CD4-positive, alpha-beta T cell (primary cell): ENCODE data around the gene TFEC. TPM values are rescaled to one million over a fixed set of nuclear protein-coding genes. Genes with fewer than 3 reads are reported as not detected.

Source experiments
- ATAC-seq: fragments of 200-7000 bp; cut with Tn5 transposase; one replicate; pipeline ENCODE4 v1.10.0; 2022; ENCODE audit warnings: mild to moderate bottlenecking; ENCODE audit not compliant: poor library complexity
- CTCF ChIA-PET: fragments of 350-600 bp; sonication (Branson Sonifier 250); formaldehyde crosslinking; loops from one replicate; lab custom pipeline; 2021; ENCODE audit warnings: antibody characterized with exemption, inconsistent platforms; lab: Charles Lee
- POLR2A ChIA-PET: fragments of 350-600 bp; sonication (Branson Sonifier 250); formaldehyde crosslinking; loops from one replicate; lab custom pipeline; 2021; ENCODE audit warnings: antibody characterized with exemption, inconsistent platforms; lab: Charles Lee
- DNase-seq, 14 experiments: peaks; one replicate each; pipeline ENCODE4 v3.0.0-alpha.2; 2013 to 2020; ENCODE audit warnings: mixed read lengths in 2 of 14
- H3K27ac ChIP-seq, 2 donors: one replicate each; pipeline versions ENCODE4 v1.5.1 to v1.7.0; 2013; ENCODE audit warnings: low read length in 2 of 2, low read depth in 1 of 2, mild to moderate bottlenecking in 1 of 2
- H3K27me3 ChIP-seq, 2 experiments: 1 replicate in 1 of 2; 2 replicates in 1 of 2; pipeline versions ENCODE4 v1.6.1 to v1.7.0; 2013; ENCODE audit warnings: low read length in 2 of 2, control low read depth in 1 of 2, mild to moderate bottlenecking in 1 of 2, moderate library complexity in 1 of 2; ENCODE audit not compliant: insufficient read depth in 2 of 2, control insufficient read depth in 1 of 2
- H3K36me3 ChIP-seq: one replicate; pipeline ENCODE4 v1.6.1; 2013; ENCODE audit warnings: low read length, control low read depth; ENCODE audit not compliant: insufficient read depth
- H3K4me1 ChIP-seq: one replicate; pipeline ENCODE4 v1.6.1; 2013; ENCODE audit warnings: low read length, control low read depth; ENCODE audit not compliant: insufficient read depth
- H3K4me3 ChIP-seq: one replicate; pipeline ENCODE4 v1.5.1; 2013; ENCODE audit warnings: mild to moderate bottlenecking, low read length, moderate library complexity
- H3K9me3 ChIP-seq, 2 experiments: 1 replicate in 1 of 2; 2 replicates in 1 of 2; pipeline versions ENCODE4 v1.6.1 to v1.7.0; 2013; ENCODE audit warnings: low read length in 2 of 2, mild to moderate bottlenecking in 2 of 2, control low read depth in 1 of 2, moderate library complexity in 1 of 2; ENCODE audit not compliant: control insufficient read depth in 1 of 2, insufficient read depth in 1 of 2
- H3K27ac Mint-ChIP-seq: one replicate; pipeline ENCODE4 v1.8.0; 2020; ENCODE audit warnings: mixed read lengths
- H3K27me3 Mint-ChIP-seq: one replicate; pipeline ENCODE4 v1.8.0; 2021; ENCODE audit warnings: mixed read lengths
- H3K36me3 Mint-ChIP-seq: one replicate; pipeline ENCODE4 v1.8.0; 2021; ENCODE audit warnings: low read depth, mixed read lengths
- H3K4me1 Mint-ChIP-seq: one replicate; pipeline ENCODE4 v1.8.0; 2021; ENCODE audit warnings: low read depth, mixed read lengths
- H3K4me3 Mint-ChIP-seq: one replicate; pipeline ENCODE4 v1.8.0; 2020; ENCODE audit warnings: mild to moderate bottlenecking, mixed read lengths
- H3K9me3 Mint-ChIP-seq: one replicate; pipeline ENCODE4 v1.8.0; 2020; ENCODE audit warnings: mixed read lengths
- CTCF ChIP-seq: fragments of 200-600 bp; IDR thresholded peaks from one replicate; pipeline ENCODE4 v1.8.0; 2022; ENCODE audit warnings: antibody characterized with exemption, mild to moderate bottlenecking
- intact Hi-C, 2 experiments: fragments of 100-400 bp; cut with DNase I in 1 of 2; cut with micrococcal nuclease in 1 of 2; formaldehyde crosslinking; loops; one replicate each; pipeline versions ENCODE4 v1.15.1 to v1.9.0; 2023 to 2025; cut with DNase I, micrococcal nuclease
- total RNA-seq, 174 experiments: library from RNA in 2 of 174; stranded (reverse) in 2 of 174; gene quantifications; one replicate each; pipeline ENCODE4 v1.2.3 and lab custom pipeline; 2021 to 2026

TFEC gene
- total RNA-seq, 2 experiments from 2014 or later: not detected

- ATAC-seq (no peak), DNase-seq (no peak)
- Histone ChIP-seq H3K27me3 (no peaks in the 10 kb centered on the region), H3K27ac (no peak overlapping the region), H3K4me1 (no peaks in the 10 kb centered on the region), H3K9me3 (no peaks in the 10 kb centered on the region), H3K36me3 (no peaks in the 10 kb centered on the region), H3K4me3 (no peak overlapping the region)
- Mint-ChIP-seq H3K36me3 (no peaks in the 10 kb centered on the region), H3K27me3 (no peaks in the 10 kb centered on the region), H3K4me3 (no peak overlapping the region), H3K4me1 (no peaks in the 10 kb centered on the region), H3K27ac (no peak overlapping the region), H3K9me3 (no peaks in the 10 kb centered on the region)
- TF ChIP-seq CTCF: no peak
- ChIA-PET CTCF (no interaction called here), POLR2A (no interaction called here)
- intact Hi-C loops: no loop called here
Observed at GRCh38 chr7:115971506-115971905, 59.1 kb downstream of the TFEC start.

- intact Hi-C loops: no loop called here
- TF ChIP-seq CTCF: no peak
Observed at GRCh38 chr7:115968596-115968995, 62.0 kb downstream of the TFEC start.

GRCh38 chr7:115968171-115968570, 62.4 kb downstream of the TFEC start:
- H3K4me3 Mint-ChIP-seq: no peak overlapping the region
- H3K4me1 Mint-ChIP-seq: no peaks in the 10 kb centered on the region
- Histone ChIP-seq H3K9me3 (no peaks in the 10 kb centered on the region), H3K36me3 (no peaks in the 10 kb centered on the region), H3K27me3 (no peaks in the 10 kb centered on the region), H3K27ac (no peak overlapping the region), H3K4me3 (no peak overlapping the region), H3K4me1 (no peaks in the 10 kb centered on the region)
- DNase-seq (no peak), ATAC-seq (no peak)
- H3K9me3 Mint-ChIP-seq: no peaks in the 10 kb centered on the region
- intact Hi-C loops: no loop called here
- H3K36me3 Mint-ChIP-seq: no peaks in the 10 kb centered on the region
- H3K27me3 Mint-ChIP-seq: no peaks in the 10 kb centered on the region
- no peak overlapping the region for H3K27ac Mint-ChIP-seq
- TF ChIP-seq CTCF: no peak
- ChIA-PET POLR2A (no interaction called here), CTCF (no interaction called here)

More at GRCh38 chr7:115968596-115968995, 62.0 kb downstream of the TFEC start:
- ChIA-PET CTCF (no interaction called here), POLR2A (no interaction called here)
- Mint-ChIP-seq H3K36me3 (no peaks in the 10 kb centered on the region), H3K27ac (no peak overlapping the region), H3K4me3 (no peak overlapping the region), H3K27me3 (no peaks in the 10 kb centered on the region), H3K4me1 (no peaks in the 10 kb centered on the region), H3K9me3 (no peaks in the 10 kb centered on the region)
- DNase-seq: no peak
- no peaks in the 10 kb centered on the region for H3K36me3 ChIP-seq
- H3K4me1 ChIP-seq: no peaks in the 10 kb centered on the region
- H3K27me3 ChIP-seq: no peaks in the 10 kb centered on the region
- no peaks in the 10 kb centered on the region for H3K9me3 ChIP-seq
- H3K4me3 ChIP-seq: no peak overlapping the region
- ATAC-seq: no peak
- H3K27ac ChIP-seq: no peak overlapping the region
